PFSK-1 (cell line): Measurements from ENCODE around the gene DHX34.

Source experiments
- FOXP2 ChIP-seq: optimal IDR thresholded peaks from 2 replicates; pipeline ENCODE3; 2011; ENCODE audit warnings: borderline replicate concordance, control low read depth, inconsistent platforms; ENCODE audit not compliant: insufficient read depth; ENCODE audit errors: extremely low read length, extremely low read depth
- POLR2AphosphoS5 ChIP-seq: IDR thresholded peaks from 2 replicates; pipeline ENCODE4 v1.6.1; 2012; ENCODE audit warnings: low read depth, mild to moderate bottlenecking, control low read depth, low read length, moderate library complexity
- REST ChIP-seq, 2 experiments: IDR thresholded peaks; 2 replicates each; pipeline versions ENCODE4 v1.6.1 to v1.8.0; 2011 to 2012; ENCODE audit warnings: low read depth in 2 of 2, low read length in 2 of 2, control low read depth in 1 of 2, inconsistent platforms in 1 of 2, mild to moderate bottlenecking in 1 of 2, moderate library complexity in 1 of 2; ENCODE audit not compliant: insufficient read depth in 1 of 2
- SIN3A ChIP-seq: IDR thresholded peaks from 2 replicates; pipeline ENCODE4 v1.6.1; 2012; ENCODE audit warnings: mild to moderate bottlenecking, low read length, moderate library complexity, borderline replicate concordance; ENCODE audit not compliant: insufficient read depth
- TAF1 ChIP-seq: IDR thresholded peaks from 2 replicates; pipeline ENCODE4 v1.6.1; 2012; ENCODE audit warnings: low read length, control low read depth, borderline replicate concordance; ENCODE audit not compliant: insufficient read depth

- TF ChIP-seq REST (IDR thresholded peaks at IDR 0.05; ENCODE audit: insufficient read depth in 1 of 2, low read depth in 2 of 2, low read length in 2 of 2) (no peak), POLR2AphosphoS5 (no peak), TAF1 (no peak), FOXP2 (no peak), SIN3A (no peak)
Measured at GRCh38 chr19:47310323-47310722, 38.8 kb upstream of the DHX34 start.
